ACHN (cell line): ENCODE measurements around the gene DDX1.
A peak's percentile ranks its signal among the peaks of the same experiment; 100 is the strongest.
"Not testable (repeated sequence)": the region's sequence is repeated elsewhere in the genome, so short reads cannot be mapped to it uniquely, and the experiment has no call there.

Experiments used
- DNase-seq: peaks from one replicate; pipeline ENCODE4 v3.0.0-alpha.2; 2015
- in situ Hi-C: cut with HindIII; loops from 2 replicates; pipeline ENCODE4 v1.10.0; 2017; ENCODE audit warnings: low sequenced_read_pairs, low pct_ligation_motif_present, low pct_unique_long_range_greater_than_20kb

DDX1 gene

GRCh38 chr2:15591692-15592463 is at the start of gene DDX1:
TSS of gene DDX1 (plus strand) at chr2:15591868. CDS start at chr2:15591934, 66 bp downstream.
- in situ Hi-C loops = no loop called here

GRCh38 chr2:15542269-15542668 is 49.4 kb upstream of the DDX1 start:
- in situ Hi-C loops, DNase-seq: not testable (repeated sequence)

More at GRCh38 chr2:15591692-15592463, at the start of gene DDX1:
- DNase-seq = peak; percentile 91

DNA sequence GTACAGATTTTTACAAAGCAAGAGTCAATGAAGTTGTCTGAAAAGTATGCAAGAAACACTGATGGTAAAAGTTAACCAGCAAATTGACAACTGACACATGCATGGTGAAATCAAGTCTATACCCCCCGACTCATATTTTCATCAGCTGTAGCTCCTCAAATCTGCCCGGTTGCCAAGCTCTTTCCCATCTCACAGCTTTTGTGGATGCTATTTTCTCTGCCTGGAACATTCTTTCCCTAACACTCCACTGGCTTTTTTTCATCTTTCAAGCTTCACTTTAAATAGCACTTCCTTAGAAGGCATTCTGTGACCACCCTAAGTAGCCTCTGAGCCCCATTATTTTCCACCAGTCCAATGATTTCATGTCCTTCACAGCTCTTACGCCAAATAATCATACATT is 48.6 kb upstream of the DDX1 start:
- DNase-seq = no peak
- in situ Hi-C loops = no loop called here

DNA sequence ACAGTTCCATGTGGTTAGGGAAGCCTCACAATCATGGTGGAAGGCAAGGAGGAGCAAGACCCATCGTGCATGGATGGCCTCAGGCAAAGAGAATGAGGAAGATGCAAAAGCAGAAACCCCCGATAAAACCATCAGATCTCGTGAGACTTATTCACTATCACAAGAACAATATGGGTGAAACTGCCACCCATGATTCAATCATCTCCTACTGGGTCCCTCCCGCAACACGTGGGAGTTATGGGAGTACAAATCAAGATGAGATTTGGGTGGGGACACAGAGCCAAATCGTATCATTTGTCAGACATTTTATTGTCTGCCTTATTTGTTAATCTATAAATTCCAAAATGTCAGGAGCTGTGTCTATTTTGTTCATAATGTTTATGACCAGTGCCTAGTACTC is 48.1 kb upstream of the DDX1 start:
- in situ Hi-C loops = no loop called here

DNA sequence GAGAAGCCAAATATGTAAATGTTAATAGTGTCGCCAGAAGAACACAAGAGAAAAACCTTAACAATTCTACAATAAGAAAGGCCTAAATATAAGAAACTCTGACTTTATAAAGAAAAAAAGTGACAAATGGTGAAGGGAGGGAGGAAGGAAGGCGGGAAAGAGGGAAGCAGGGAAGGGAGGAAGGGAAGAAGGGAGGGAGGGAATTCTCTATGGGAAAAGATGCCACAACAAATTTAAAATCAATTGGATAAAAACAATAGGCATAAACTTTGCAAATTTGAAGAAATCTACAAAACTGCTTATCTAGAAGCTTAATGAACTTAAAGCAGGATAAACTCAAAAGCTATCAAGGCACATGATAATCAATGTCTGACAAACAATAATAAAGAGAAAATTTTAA is 47.4 kb upstream of the DDX1 start:
- DNase-seq = no peak
- in situ Hi-C loops = no loop called here

More for the DNA sequence above, 48.1 kb upstream of the DDX1 start:
- no peak for DNase-seq

DNA sequence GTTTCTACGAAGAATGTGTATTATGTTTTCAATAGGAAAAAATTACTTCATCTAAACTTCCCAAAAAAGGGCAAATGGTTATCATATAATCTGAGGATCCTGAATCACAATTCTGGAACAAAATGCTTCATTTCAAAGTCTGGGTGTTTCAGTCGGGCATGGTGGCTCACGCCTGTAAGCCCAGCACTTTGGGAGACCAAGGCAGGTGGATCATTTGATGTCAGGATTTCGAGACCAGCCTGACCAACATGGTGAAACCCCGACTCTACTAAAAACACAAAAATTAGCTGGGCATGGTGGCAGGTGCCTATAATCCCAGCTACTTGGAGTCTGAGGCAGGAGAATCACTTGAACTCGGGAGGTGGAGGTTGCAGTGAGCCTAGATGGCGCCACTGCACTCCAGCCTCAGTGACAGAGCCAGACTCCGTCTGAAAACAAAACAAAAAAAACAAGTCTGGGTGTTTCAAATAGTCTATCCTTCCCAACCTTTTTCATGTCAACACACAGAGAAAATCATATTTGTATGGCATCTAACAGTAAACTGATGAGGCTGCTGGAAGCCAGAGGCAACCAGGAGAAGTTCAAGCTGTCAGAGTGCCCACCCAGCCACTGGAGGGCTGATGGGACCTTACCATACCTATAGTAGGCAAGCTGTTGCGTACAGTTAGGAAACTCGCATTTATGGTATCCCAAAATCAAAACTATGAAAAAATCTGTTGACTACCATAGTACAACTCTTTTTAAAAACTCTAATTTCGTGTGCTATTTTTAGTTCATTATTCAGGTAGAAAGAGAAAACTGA is 45.2 kb upstream of the DDX1 start:
- in situ Hi-C loops = no loop called here
- peak; percentile 6 for DNase-seq

GRCh38 chr2:15547115-15547876 is 44.4 kb upstream of the DDX1 start:
- no peak for DNase-seq
- in situ Hi-C loops = no loop called here

GRCh38 chr2:15548974-15549373 is 42.7 kb upstream of the DDX1 start:
- in situ Hi-C loops = no loop called here

DNA sequence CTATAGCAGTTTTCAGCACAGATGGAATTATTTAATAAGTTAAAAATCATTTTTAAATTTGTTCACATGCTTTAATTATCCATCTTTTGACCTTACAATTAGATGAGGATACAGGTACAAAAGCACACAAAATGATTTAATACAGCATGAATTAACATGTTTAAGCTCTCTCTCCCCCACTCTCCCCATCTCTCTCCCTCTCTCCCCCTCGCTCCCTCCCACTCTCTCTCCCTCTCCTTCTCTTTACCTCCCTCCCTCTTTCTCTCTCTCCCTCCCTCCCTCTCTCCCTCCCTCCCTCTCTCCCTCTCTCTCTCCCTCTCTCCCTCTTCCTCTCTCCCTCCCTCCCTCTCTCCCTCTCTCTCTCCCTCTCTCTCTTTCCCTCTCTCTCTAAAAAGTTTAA is 38.1 kb upstream of the DDX1 start:
- in situ Hi-C loops = no loop called here

More at GRCh38 chr2:15548974-15549373, 42.7 kb upstream of the DDX1 start:
- DNase-seq = no peak

DNA sequence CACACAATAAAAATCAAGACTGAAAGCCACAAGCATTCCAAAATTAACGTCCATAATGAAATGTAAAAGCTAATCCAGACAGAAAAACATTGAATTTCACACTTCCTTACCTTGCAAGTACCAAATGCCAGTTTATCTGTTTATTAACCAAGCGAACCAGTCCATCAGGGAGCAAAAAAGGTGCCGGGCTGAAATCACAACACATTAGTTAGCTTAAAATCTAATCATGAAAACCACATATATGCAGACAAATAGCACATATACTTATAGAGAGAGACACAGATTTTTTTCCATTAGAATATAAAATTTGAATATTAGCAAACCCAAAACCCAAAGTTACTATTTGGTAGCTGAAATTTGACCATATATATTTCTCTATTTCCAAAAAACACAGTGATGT is 37.7 kb upstream of the DDX1 start:
- in situ Hi-C loops = no loop called here

More for the DNA sequence above, 38.1 kb upstream of the DDX1 start:
- DNase-seq = no peak

GRCh38 chr2:15554525-15555218 is 37.0 kb upstream of the DDX1 start:
- in situ Hi-C loops = no loop called here
- DNase-seq = no peak

More for the DNA sequence above, 37.7 kb upstream of the DDX1 start:
- no peak for DNase-seq

- no peak for DNase-seq
- in situ Hi-C loops = no loop called here
Observed at GRCh38 chr2:15555760-15556193, 35.9 kb upstream of the DDX1 start.

DNA sequence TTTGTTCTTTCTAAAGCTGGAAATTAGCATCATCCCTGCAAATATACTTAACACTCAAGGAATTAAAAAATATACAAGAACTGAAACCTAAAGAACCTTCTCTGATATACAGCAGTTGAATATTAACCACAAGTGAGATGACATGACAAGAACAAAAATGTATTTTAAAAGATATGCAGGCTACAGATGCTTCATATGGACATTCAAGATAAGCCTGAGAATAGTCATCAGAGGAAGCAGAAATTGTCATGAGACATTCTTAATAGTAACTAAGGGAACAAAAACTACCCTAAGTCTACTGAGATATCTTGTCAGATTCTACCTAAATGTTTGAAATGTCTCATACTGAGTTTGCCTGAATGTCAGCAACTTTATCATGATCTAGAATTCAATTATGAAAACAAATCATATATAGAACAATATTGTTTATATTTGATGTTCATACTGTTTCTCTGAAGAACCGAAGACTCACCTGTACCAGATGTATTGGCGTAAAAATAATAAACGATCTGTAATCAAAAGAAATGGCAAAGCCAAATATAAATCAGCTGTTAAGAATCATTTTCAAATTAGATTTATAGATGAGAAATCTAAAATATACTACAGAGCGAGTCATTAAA is 35.2 kb upstream of the DDX1 start:
- in situ Hi-C loops = no loop called here
- DNase-seq = no peak

- in situ Hi-C loops = no loop called here
- DNase-seq = no peak
Observed at GRCh38 chr2:15557887-15558311, 33.8 kb upstream of the DDX1 start.

DNA sequence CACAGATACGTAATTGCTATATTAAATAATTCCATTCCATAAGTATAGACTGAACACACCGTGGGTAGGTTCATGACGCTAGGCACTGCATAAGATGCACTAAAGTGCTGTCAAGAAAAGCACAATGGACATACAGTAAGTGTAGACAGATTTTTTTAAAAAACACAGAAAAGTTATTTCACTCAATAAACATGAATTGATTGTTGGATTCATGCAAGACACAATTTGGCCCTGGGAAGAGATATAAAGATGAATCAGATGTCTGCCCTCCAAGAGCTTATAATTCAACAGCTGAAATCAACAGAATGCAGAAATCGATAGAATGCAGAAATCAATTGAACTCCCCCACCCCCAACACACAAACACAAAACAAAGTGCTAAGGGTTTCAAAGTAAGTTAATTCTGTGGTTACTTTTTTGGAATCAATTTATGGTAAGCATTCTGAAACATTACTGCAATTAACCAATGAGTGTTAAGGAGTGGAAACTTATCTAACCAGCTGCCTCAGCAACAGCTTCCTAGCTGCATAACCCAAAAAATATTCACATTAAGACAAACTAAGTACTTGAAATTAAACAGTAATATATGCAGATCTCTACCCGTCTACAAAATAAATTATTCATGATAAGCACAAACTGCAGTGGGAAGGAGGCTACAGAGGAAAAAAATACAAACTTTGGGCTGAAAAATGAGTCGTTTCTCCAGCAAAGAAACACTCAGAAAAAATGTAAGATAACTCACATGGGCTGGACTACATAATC is 32.1 kb upstream of the DDX1 start:
- in situ Hi-C loops = no loop called here
- no peak for DNase-seq

- in situ Hi-C loops = no loop called here
- DNase-seq = peak; percentile 46
Observed at GRCh38 chr2:15560140-15560987, 31.3 kb upstream of the DDX1 start.
